Activated CD4-positive, alpha-beta T cell treated with anti-CD3 and anti-CD28 coated beads, Interleukin-2, Interleukin-4, amounts not matched to agents 100 ng/mL and 50 ng/mL, durations not matched to agents 16 hours and 8 hours (primary cell): Measurements from ENCODE around the gene IGFL4.

ENCODE experiments used
- DNase-seq: peaks from one replicate; pipeline ENCODE4 v3.0.0-alpha.2; 2020; ENCODE audit warnings: low spot score

IGFL4 gene

GRCh38 chr19:46020819-46021125 is 20.0 kb downstream of the IGFL4 start:
- no peak for DNase-seq

DNA sequence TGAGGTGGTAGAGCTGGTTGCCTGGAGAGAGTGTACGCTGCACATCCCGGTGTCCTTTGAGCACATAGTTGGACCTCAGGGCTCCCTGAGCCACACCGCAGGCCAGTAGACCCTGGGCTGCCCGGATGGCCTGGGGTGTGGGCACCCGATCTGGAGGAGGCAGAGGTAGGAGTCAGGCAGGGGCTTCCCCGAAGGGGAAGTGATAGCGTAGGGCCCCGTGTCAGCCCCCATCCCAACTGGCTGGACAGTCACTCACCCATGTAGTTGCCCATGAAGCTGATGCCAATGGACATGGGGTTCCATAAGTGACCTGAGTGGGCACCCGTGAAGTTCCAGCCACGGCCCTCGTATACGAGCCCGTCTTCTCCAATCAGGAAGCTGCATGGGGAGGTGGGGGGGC is 21.5 kb downstream of the IGFL4 start:
- no peak for DNase-seq

- no peak for DNase-seq
Observed at GRCh38 chr19:46018729-46019251, 22.0 kb downstream of the IGFL4 start.

GRCh38 chr19:46017874-46018675 is 22.7 kb downstream of the IGFL4 start:
- no peak for DNase-seq

DNA sequence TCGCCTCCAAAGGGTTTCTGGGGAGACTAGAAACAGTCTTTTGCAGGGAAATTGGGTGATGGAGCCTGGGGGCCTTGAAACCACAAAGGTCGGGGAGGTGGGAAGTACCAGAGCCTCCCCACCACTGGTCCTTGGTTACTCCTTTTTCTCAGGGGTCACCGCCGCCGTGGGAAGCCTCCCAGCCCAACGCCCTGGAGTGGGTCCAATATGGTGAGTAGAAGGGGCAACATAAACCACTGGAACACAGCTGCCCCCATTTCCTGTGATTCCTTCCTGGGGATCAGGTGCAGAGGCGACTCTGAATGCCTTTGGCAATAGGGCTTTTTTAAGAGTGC is 23.7 kb downstream of the IGFL4 start:
- no peak for DNase-seq

DNA sequence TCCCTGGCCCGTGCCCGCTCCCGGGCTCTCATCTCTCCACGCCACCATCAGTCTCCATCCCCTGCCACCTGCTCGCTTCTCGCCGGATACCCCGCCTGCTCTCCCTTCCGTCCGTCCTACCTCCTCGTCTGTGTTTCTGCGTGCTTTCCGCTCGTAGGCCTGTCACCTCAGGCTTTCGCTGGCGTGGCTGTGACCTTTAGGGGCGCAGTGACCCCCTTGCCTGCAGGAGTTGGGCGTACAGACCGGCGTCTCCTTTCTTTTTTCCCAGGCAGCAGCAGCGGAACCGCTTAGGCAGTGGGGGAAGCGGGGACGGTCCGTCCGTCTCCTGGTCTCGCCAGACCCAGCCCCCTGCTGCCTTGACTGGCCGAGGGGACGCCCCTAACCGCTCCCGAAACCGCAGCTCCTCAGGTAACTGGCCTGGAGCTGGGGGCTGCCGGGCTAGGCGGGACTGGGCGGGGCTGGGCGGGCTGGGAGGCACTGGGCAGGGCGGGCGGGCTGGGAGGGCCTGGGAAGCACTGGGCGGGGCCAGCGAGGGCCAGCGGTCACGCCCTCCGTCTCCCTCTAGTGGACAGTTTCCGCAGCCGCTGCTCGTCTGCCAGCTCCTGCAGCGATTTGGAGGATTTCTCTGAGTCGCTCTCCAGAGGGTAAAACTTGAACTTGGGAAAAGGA is 24.2 kb downstream of the IGFL4 start:
- peak; percentile 84 for DNase-seq

- no peak for DNase-seq
Observed at GRCh38 chr19:46015687-46016425, 24.9 kb downstream of the IGFL4 start.

- DNase-seq, result peak; percentile 41
Observed at GRCh38 chr19:46014941-46015686, 25.7 kb downstream of the IGFL4 start.

DNA sequence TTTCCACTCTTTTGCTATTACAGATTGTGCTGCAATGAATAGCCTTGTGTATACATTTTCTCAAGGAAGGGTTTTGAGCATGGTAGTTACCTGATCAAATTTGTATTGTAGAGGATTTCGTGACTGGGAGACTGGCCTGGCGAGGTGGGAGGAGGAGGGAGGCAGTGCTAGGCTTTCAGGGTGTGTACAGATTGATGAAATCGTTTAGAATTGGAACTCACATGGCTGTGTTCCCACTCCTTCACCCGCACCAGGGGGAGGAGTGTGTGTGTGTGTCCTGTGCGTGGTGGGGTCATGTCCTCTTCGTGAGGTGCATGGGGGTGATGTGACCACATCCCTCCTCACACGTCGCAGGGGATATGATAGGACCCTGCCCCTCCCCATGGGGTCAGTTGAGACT is 26.3 kb downstream of the IGFL4 start:
- no peak for DNase-seq

- peak; percentile 58 for DNase-seq
Observed at GRCh38 chr19:46009530-46010510, 31.0 kb downstream of the IGFL4 start.

DNA sequence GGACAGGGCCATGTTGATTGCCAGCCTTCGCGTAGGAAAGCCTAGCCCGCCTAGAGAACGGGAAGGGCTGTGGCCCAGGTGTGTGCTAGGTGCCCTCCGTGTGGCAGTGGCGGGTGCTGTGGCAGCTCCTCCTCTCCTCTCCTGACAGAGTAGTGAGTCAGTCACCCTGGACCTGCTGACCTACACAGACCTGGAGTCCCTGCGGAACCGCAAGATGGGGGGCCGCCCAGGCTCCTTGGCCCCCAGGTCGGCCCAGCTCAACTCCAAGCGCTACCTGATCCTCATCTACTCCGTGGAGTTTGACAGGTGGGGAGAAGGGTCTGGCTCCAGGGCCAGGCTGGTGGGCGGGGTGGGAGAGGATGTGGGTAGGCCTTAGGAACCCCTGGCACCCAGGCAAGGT is 34.4 kb downstream of the IGFL4 start:
- no peak for DNase-seq

- DNase-seq, result no peak
Observed at GRCh38 chr19:46002678-46003275, 38.0 kb downstream of the IGFL4 start.

GRCh38 chr19:46000491-46001246 is 40.1 kb downstream of the IGFL4 start:
- DNase-seq, result peak; percentile 67

GRCh38 chr19:45999653-46000121 is 41.1 kb downstream of the IGFL4 start:
- no peak for DNase-seq

DNA sequence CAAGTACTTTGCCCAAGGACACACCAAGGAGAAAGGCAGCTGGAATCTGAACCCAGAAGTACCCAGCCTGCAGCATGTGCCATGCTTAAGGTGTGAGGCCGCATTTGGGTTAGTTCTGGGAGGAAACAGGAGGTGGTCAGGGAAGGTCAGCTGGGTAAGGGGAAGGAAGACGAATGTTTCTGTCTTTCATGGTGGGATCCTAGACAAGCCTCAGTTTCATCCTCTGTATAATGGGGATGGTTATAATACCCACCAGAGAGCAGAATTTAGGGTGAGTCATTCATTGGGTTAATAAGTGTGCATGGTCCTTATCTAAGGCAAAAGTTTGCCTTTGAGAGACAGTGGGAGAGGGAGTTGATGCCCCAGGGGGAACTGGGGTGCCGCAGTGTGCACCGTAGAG is 42.0 kb downstream of the IGFL4 start:
- DNase-seq, result no peak

DNA sequence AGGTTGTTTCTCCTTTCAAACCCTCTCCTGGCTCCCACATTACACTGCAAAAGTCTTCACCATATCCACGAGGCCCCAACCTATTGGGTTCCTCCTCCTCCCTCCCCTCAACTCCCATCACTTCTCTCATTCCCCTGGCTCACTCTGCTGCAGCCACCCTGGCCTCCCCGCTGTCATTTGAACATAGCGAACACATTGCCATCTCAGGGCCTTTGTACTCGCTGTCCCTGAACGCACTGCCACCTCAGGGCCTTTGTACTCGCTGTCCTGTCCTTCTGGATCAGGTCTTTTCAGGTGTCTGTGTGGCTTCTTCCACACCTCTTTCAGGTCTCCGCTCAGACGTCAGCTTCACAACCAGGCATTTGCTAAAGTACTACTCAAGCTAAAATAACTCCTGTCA is 43.9 kb downstream of the IGFL4 start:
- DNase-seq, result no peak

DNA sequence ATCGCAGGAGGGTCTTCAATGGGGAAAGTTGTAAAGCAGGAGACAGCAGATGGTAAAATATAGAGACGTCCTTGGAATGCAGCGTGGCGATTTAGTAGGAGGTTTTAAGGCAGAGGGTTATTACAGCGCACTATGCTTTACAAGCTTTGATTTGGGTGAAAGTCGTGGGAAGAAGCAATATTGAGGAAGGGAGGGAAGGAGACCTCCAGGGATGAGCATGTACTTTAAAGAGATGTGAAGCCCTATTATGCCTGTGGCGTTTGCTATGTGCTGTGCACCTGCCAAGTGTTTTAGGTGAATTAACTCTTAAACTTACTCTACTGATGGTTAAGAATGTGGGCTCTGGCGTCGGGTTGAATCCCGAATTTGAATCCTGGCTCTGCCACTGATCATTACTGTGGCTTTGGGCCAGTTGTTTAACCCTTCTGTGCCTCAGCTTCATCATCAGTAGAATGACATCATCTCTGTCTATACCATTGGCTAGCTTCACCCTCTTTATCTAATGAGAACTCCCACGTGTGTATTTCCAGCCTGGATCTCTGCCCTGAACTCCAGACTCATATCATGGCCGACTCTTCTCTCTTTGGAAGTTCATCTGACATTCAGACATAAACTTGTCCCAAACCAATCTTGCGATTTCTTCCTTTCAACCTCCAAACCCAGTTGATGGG is 45.0 kb downstream of the IGFL4 start:
- DNase-seq, result no peak

DNA sequence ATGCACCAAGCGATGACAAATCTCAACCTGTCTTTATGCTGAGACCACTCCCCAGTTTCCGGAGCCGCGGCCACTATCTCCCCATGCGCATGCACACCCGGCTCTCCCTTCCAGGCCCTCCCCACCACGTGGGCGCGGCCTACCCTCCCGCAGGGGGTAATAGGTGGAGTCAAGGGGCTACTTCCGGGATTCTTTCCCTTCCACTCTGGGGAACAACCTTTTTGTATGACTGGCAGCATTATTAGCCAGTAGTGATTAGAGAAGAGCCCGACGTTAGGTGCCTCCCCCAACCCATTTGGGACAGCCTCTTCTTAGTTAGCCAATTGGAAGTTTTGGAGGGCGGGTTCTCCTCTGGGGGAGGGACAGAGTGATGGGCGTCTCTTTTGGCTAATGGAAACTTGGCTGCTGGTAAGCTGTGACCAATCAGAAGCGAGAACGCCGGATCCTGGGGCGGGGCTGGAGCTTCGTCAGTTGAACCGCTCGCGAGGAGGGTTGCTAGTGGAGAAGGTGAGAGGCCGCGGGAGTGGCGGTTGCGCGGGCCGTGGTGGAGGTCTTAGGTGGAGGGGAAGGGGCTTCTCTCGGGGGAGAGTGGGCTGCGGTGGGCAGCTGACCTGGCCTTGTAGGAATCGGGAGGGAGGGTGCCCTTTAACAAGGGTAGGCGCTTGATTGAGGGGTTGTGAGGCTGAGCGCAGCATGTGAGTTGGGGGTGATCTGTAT is 45.6 kb downstream of the IGFL4 start, which contains the start of gene CCDC61:
CCDC61 (plus strand) TSS at position 470 of the 717 bp plus-strand sequence. CDS start 7,552 bp downstream, outside the sequence.
- DNase-seq, result peak; percentile 100
